Vagina (tissue), 2 donors: Measurements from ENCODE around the gene UTS2. TPM values are rescaled to one million over a fixed set of nuclear protein-coding genes. Genes with fewer than 3 reads are reported as not detected.

Source experiments
- DNase-seq, 2 donors: peaks; one replicate each; pipeline ENCODE4 v3.0.0-alpha.2; 2017; ENCODE audit errors: extremely low spot score in 2 of 2
- H3K27ac ChIP-seq: fragments of 200-600 bp; sonication (generic); one replicate; pipeline ENCODE4 v1.5.1; 2019
- H3K27me3 ChIP-seq: fragments of 200-600 bp; sonication (generic); one replicate; pipeline ENCODE4 v1.5.1; 2019
- H3K36me3 ChIP-seq, 2 donors: fragments of 200-600 bp; sonication (generic); one replicate each; pipeline ENCODE4 v1.5.1; 2017 to 2019
- H3K4me1 ChIP-seq: fragments of 200-600 bp; sonication (generic); one replicate; pipeline ENCODE4 v1.5.1; 2019
- H3K4me3 ChIP-seq, 2 donors: fragments of 200-600 bp; sonication (generic); 1 replicate in 1 of 2; 2 replicates in 1 of 2; pipeline ENCODE4 v1.5.1; 2016 to 2019
- H3K9me3 ChIP-seq: fragments of 200-600 bp; sonication (generic); one replicate; pipeline ENCODE4 v1.5.1; 2019
- CTCF ChIP-seq, 3 experiments: fragments of 450-650 bp in 2 of 3; fragments of 200-600 bp in 1 of 3; sonication (generic) in 1 of 3; IDR thresholded peaks; one replicate each; pipeline ENCODE4 v1.5.1; 2017 to 2019; ENCODE audit warnings: antibody characterized with exemption in 3 of 3, mild to moderate bottlenecking in 2 of 3, moderate library complexity in 2 of 3
- POLR2A ChIP-seq, 2 donors: fragments of 450-650 bp; IDR thresholded peaks; one replicate each; pipeline ENCODE4 v1.6.1; 2017; ENCODE audit warnings: antibody characterized with exemption in 2 of 2, mild to moderate bottlenecking in 2 of 2, moderate library complexity in 2 of 2
- POLR2AphosphoS5 ChIP-seq, 2 donors: sonication (generic); formaldehyde crosslinking; IDR thresholded peaks; one replicate each; pipeline ENCODE4 v1.9.0; 2017; ENCODE audit warnings: antibody characterized with exemption in 2 of 2, mild to moderate bottlenecking in 2 of 2, low read depth in 1 of 2; ENCODE audit not compliant: insufficient read depth in 1 of 2
- intact Hi-C: fragments of 100-400 bp; cut with DNase I; formaldehyde crosslinking; loops from one replicate; pipeline ENCODE4 v1.15.1; 2023
- total RNA-seq: library from RNA; depleted of rRNA; stranded (reverse); fragments of >200 nt; gene quantifications from one replicate; pipeline ENCODE4 v1.2.3, GENCODE V29; 2016

The UTS2 gene
- total RNA-seq, 1 donor from 2014 or later: 5.4 TPM

- intact Hi-C loops: no loop called here
- no peak for TF ChIP-seq POLR2A (IDR thresholded peaks at IDR 0.05)
- no peak for TF ChIP-seq POLR2AphosphoS5 (IDR thresholded peaks at IDR 0.05; ENCODE audit: insufficient read depth in 1 of 2, low read depth in 1 of 2)
- no peak for TF ChIP-seq CTCF (IDR thresholded peaks at IDR 0.05)
- peak in 1 of 2 donors; percentile 34 for DNase-seq
- Histone ChIP-seq H3K27me3 (no peaks in the 10 kb centered on the region), H3K27ac (no peak overlapping the region), H3K36me3 (no peaks in the 10 kb centered on the region), H3K4me3 (no peak overlapping the region), H3K4me1 (no peaks in the 10 kb centered on the region), H3K9me3 (no peaks in the 10 kb centered on the region)
Measured at GRCh38 chr1:7885513-7886404, 32.9 kb upstream of the UTS2 start.

GRCh38 chr1:7884757-7885156, 31.9 kb upstream of the UTS2 start:
- TF ChIP-seq POLR2A (IDR thresholded peaks at IDR 0.05) (no peak), POLR2AphosphoS5 (IDR thresholded peaks at IDR 0.05; ENCODE audit: insufficient read depth in 1 of 2, low read depth in 1 of 2) (no peak), CTCF (IDR thresholded peaks at IDR 0.05) (no peak)
- Histone ChIP-seq H3K36me3 (no peaks in the 10 kb centered on the region), H3K9me3 (no peaks in the 10 kb centered on the region), H3K4me3 (no peak overlapping the region), H3K27me3 (no peaks in the 10 kb centered on the region), H3K27ac (no peak overlapping the region), H3K4me1 (no peaks in the 10 kb centered on the region)
- DNase-seq: peak in 1 of 2 donors; percentile 27
- intact Hi-C loops: no loop called here

- Histone ChIP-seq H3K36me3 (no peaks in the 10 kb centered on the region), H3K4me1 (no peaks in the 10 kb centered on the region), H3K9me3 (no peaks in the 10 kb centered on the region), H3K27me3 (no peaks in the 10 kb centered on the region), H3K4me3 (no peak overlapping the region), H3K27ac (no peak overlapping the region)
- no peak for DNase-seq
- no peak for TF ChIP-seq CTCF (IDR thresholded peaks at IDR 0.05)
- no peak for TF ChIP-seq POLR2A (IDR thresholded peaks at IDR 0.05)
- no peak for TF ChIP-seq POLR2AphosphoS5 (IDR thresholded peaks at IDR 0.05; ENCODE audit: insufficient read depth in 1 of 2, low read depth in 1 of 2)
- intact Hi-C loops: no loop called here
Measured at GRCh38 chr1:7879228-7879627, 26.4 kb upstream of the UTS2 start.

GRCh38 chr1:7878027-7878426, 25.2 kb upstream of the UTS2 start:
- TF ChIP-seq POLR2AphosphoS5 (IDR thresholded peaks at IDR 0.05; ENCODE audit: insufficient read depth in 1 of 2, low read depth in 1 of 2) (no peak), POLR2A (IDR thresholded peaks at IDR 0.05) (no peak), CTCF (IDR thresholded peaks at IDR 0.05) (no peak)
- H3K27me3 ChIP-seq: no peaks in the 10 kb centered on the region
- H3K4me3 ChIP-seq: no peak overlapping the region
- DNase-seq: no peak
- no peak overlapping the region for H3K27ac ChIP-seq
- intact Hi-C loops: no loop called here
- H3K36me3 ChIP-seq: no peaks in the 10 kb centered on the region
- H3K9me3 ChIP-seq: no peaks in the 10 kb centered on the region
- H3K4me1 ChIP-seq: no peaks in the 10 kb centered on the region
